Measurements from ENCODE around the gene GALNS. TPM values are rescaled to one million over a fixed set of nuclear protein-coding genes. Genes with fewer than 3 reads are reported as not detected.
A peak's percentile ranks its signal among the peaks of the same experiment; 100 is the strongest.

The GALNS gene
- total and polyA plus RNA-seq, 2 of the 13 experiments (the other 11 are each of a cell fraction or from before 2014, with no cell fraction given): 9.2 to 9.8 TPM

- TF ChIP-seq ZBED4 (CRISPR knock-in tag; IDR thresholded peaks at IDR 0.05; ENCODE audit: borderline replicate concordance) (no peak), ZNF788 (CRISPR knock-in tag; IDR thresholded peaks at IDR 0.05; ENCODE audit: borderline replicate concordance) (no peak; the same call in 1 of the 2 replicates), SP140L (CRISPR knock-in tag; IDR thresholded peaks at IDR 0.05; ENCODE audit: borderline replicate concordance) (no peak), ZHX1 (CRISPR knock-in tag; IDR thresholded peaks at IDR 0.05; ENCODE audit: low read depth) (no peak), AKNA (CRISPR knock-in tag; IDR thresholded peaks at IDR 0.05; ENCODE audit: borderline replicate concordance) (no peak), ZFP90 (CRISPR knock-in tag; IDR thresholded peaks at IDR 0.05; ENCODE audit: borderline replicate concordance) (no peak), KMT2B (CRISPR knock-in tag; IDR thresholded peaks at IDR 0.05) (no peak), AHR (CRISPR knock-in tag; IDR thresholded peaks at IDR 0.05) (no peak), TMF1 (CRISPR knock-in tag; IDR thresholded peaks at IDR 0.05; ENCODE audit: low read depth) (no peak), ZNF280B (CRISPR knock-in tag; IDR thresholded peaks at IDR 0.05; ENCODE audit: borderline replicate concordance) (0 out of 2 replicates have a peak, but pooled peaks have one; percentile 27), HOXA7 (CRISPR knock-in tag; IDR thresholded peaks at IDR 0.05) (no peak), HBP1 (CRISPR knock-in tag; IDR thresholded peaks at IDR 0.05; ENCODE audit: low read depth) (no peak), HMG20A (CRISPR knock-in tag; IDR thresholded peaks at IDR 0.05; ENCODE audit: borderline replicate concordance) (no peak), ZNF672 (CRISPR knock-in tag; IDR thresholded peaks at IDR 0.05) (no peak)
Measured at GRCh38 chr16:88821168-88821850, 35.4 kb downstream of the GALNS start (continued).
